ENCODE measurements around the gene MELK.
"Not testable (repeated sequence)": the region's sequence is repeated elsewhere in the genome, so short reads cannot be mapped to it uniquely, and the experiment has no call there.

MELK gene

GRCh38 chr9:36572515-36573418, at the start of gene MELK:
TSS of gene MELK (plus strand) at chr9:36572895. CDS start at chr9:36581682, 8,787 bp downstream.
- DNase-seq: peak; percentile 72

GRCh38 chr9:36530224-36530623, 42.5 kb upstream of the MELK start:
- no peak for DNase-seq

GRCh38 chr9:36532353-36532752, 40.3 kb upstream of the MELK start:
- DNase-seq: no peak

- DNase-seq: not testable (repeated sequence)
These were observed 39.0 kb upstream of the MELK start for GRCh38 chr9:36533726-36534125.

- DNase-seq: no peak
These were observed 37.6 kb upstream of the MELK start for GRCh38 chr9:36535107-36535506.

GRCh38 chr9:36537861-36538260, 34.8 kb upstream of the MELK start:
- no peak for DNase-seq

- no peak for DNase-seq
These were observed 30.3 kb upstream of the MELK start for GRCh38 chr9:36542355-36542754.

GRCh38 chr9:36543916-36544315, 28.8 kb upstream of the MELK start:
- DNase-seq: no peak

GRCh38 chr9:36547598-36547997, 25.1 kb upstream of the MELK start:
- no peak for DNase-seq

- no peak for DNase-seq
These were observed 24.2 kb upstream of the MELK start for GRCh38 chr9:36548454-36548853.

GRCh38 chr9:36550135-36550534, 22.6 kb upstream of the MELK start:
- no peak for DNase-seq

GRCh38 chr9:36550631-36551098, 22.0 kb upstream of the MELK start:
- DNase-seq: not testable (repeated sequence)

- no peak for DNase-seq
These were observed 21.6 kb upstream of the MELK start for GRCh38 chr9:36551129-36551528.

GRCh38 chr9:36551910-36552309, 20.8 kb upstream of the MELK start:
- no peak for DNase-seq

GRCh38 chr9:36559036-36559695, 13.5 kb upstream of the MELK start:
- no peak for DNase-seq

- DNase-seq: no peak
These were observed 11.9 kb upstream of the MELK start for GRCh38 chr9:36560771-36561170.

- not testable (repeated sequence) for DNase-seq
These were observed 9.9 kb upstream of the MELK start for GRCh38 chr9:36562801-36563200.

GRCh38 chr9:36566813-36567221, 5.9 kb upstream of the MELK start:
- DNase-seq: no peak

GRCh38 chr9:36568681-36569080, 4.0 kb upstream of the MELK start:
- DNase-seq: not testable (repeated sequence)

GRCh38 chr9:36571333-36571732, 1.4 kb upstream of the MELK start:
- no peak for DNase-seq

GRCh38 chr9:36574045-36574444, 1.4 kb downstream of the MELK start:
- DNase-seq: not testable (repeated sequence)

- DNase-seq: no peak
These were observed 2.8 kb downstream of the MELK start for GRCh38 chr9:36575411-36575882.

- DNase-seq: no peak
These were observed 4.2 kb downstream of the MELK start for GRCh38 chr9:36576866-36577265.
